GM19372 (cell line): ENCODE data around the gene KCNAB2.

Experiments
- ATAC-seq: cut with Tn5 transposase; IDR thresholded peaks from one replicate; pipeline ENCODE4 v1.9.1; 2021; ENCODE audit warnings: mild to moderate bottlenecking, low read depth, moderate library complexity; ENCODE audit not compliant: unreplicated experiment

KCNAB2 gene

DNA sequence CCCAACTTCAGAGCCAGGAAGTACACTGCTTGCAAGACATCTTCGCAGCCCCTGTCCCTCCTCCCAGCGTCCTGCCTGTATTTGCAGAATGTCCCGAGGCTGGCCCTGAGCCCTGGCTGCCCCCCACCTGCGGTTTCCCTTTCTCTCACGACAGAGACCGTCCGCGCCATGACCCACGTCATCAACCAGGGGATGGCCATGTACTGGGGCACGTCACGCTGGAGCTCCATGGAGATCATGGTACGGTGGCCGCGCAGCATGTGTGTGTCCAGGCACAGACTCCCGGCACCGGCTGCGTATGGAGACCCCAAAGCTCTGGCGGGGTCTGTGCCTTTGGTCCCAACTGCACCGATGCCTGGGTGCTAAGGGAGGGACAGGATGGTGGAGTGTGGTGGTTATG, 48.6 kb downstream of the KCNAB2 start:
- ATAC-seq: no peak

- ATAC-seq: no peak
Measured at GRCh38 chr1:6094801-6095505, 49.3 kb downstream of the KCNAB2 start.

DNA sequence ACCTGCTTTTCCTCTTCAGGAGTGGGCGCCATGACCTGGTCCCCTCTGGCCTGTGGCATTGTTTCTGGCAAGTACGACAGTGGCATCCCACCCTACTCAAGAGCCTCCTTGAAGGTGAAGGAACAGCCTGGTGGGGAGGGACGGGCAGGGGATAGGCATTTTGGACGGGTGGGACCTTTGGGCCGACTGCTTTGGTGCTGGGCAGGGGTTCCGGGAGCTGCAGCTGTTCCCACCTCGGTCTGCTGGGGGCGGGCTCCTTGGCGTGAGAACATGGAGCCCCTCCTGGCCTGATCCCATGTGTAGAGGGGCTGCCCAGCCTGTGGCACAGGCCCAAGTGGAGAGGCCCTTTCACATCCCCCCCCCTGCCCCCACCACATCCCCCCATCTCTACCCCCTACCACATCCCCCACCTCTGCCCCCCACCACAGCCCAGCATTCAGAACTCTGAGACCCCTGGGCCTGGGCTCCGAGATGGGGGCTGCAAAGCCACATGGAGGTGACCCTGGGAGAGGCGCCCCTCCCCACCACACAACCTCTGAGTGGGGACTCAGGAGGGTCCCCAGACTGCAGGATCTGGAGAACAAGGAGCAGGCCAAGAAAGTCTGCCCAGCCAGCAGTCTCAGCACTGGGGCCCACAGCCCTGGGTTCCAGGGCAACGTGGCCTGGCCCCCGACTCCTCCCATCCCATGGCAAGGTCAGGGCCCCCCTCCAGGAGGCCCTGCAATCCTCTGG, 50.0 kb downstream of the KCNAB2 start:
- ATAC-seq: no peak

DNA sequence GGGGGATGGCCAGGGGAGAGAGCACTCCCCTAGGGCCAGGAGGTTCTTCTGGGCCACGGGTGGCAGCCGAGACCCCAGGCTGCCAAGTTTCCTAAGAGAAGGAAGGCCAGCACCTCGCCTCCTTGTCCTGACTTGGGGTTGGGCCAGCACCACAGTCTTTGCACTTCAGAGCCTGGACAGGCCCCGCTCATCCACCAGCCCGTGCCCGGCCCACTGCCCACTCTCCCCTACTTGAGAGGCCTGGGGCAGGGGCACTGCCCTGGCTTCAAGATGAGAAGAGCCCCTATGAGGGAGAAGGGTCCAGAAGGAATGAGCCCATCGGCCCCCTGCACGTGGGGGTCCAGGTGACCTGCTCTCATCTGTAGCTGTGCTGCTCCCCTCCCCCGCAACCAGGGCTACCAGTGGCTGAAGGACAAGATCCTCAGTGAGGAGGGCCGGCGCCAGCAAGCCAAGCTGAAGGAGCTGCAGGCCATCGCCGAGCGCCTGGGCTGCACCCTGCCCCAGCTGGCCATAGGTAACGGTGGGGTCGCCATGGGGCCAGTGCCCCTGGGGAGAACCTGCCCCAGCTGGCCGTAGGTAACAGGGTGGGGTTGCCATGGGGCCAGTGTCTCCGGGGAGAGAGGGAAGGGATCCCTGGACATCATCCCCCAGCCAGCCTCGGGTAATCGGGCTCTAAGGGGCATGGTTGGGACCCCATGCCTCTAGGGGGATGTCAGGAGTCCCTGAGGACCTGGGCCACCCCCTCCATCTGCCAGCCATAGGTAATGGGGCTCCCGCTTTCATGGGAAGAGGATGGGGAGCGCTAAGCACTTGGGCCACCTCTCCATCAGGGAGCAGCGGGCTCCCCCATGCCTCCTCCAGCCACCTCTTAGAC, 50.8 kb downstream of the KCNAB2 start:
- ATAC-seq: no peak

- no peak for ATAC-seq
Measured at GRCh38 chr1:6097117-6097595, 51.5 kb downstream of the KCNAB2 start.

- no peak for ATAC-seq
Measured at GRCh38 chr1:6097824-6098223, 52.1 kb downstream of the KCNAB2 start.

- ATAC-seq: no peak
Measured at GRCh38 chr1:6098303-6099215, 52.9 kb downstream of the KCNAB2 start.

- no peak for ATAC-seq
Measured at GRCh38 chr1:6099297-6099696, 53.6 kb downstream of the KCNAB2 start.

GRCh38 chr1:6099787-6100765, 54.4 kb downstream of the KCNAB2 start:
- ATAC-seq: no peak

GRCh38 chr1:6100861-6101783, 55.4 kb downstream of the KCNAB2 start:
- ATAC-seq: no peak

DNA sequence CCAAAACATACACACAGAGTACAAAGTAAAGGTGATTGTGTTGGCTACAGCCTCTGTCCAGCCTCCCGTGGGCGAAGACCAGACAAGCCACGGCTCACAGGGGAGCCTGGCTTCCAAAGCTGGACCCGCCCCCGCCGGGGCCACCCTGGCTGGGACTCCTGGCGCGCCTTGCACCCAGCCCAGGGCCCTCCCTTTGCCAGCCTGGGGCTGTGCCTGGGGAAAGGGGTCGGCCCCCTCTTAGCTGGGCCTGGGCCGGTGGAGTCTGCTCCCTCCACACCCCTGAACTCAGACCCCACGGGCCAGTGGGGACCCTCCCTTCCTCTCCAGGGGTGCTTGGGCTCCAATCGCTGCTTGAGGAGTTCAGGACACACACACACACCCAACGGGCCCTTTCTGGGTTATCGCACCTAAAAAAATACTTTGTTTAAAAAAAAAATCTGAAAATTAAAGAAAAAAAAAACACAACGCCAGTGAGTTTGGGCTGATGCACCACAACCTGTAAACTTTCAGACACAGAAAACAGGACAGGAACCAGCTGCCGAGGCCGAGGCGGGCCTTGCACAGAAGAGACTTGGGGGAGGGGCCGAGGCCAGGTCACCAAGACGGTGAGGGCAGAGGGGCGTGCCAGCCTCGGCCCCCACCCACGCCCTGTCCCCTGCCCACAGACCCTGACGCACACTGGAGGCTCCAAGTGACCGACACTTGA, 56.3 kb downstream of the KCNAB2 start:
- ATAC-seq: no peak

- ATAC-seq: no peak
Measured at GRCh38 chr1:6102532-6102845, 56.8 kb downstream of the KCNAB2 start.

DNA sequence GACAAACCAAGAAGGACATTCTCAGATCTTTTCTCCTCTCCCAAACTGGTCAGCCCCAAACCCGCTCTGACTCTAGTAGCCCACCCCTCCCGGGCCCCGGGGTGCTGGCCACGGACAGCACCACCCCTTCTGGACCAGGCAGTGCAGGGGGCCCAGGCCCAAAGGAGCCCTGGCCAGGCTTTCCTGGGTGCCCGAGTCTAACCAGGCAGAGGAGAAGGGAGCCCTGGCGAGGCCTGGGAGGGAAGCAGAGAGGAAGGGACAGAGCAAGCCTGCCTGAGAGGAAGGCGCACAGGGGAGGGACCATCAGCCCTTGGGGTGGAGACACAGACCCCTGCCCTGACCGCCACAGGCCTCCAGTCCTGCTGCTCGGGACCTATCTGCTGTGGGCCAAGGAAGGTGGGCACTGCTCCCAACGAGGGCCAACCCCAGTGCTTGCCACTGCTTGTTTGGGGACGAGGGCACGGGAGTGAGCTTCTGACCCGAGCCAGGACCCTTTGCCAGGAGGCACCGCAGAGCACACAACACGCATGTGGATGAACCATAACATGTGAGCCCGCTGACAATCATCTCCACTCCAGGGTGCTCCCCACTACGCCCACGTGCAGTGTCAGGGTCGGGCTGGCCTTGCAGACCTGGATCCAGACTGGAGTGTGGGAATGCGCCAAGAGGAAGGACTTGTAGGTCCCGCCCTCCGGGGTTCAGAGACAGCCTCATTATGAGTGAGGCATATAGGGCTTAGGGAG, 57.6 kb downstream of the KCNAB2 start:
- no peak for ATAC-seq

- ATAC-seq: no peak
Measured at GRCh38 chr1:6103854-6104530, 58.3 kb downstream of the KCNAB2 start.

DNA sequence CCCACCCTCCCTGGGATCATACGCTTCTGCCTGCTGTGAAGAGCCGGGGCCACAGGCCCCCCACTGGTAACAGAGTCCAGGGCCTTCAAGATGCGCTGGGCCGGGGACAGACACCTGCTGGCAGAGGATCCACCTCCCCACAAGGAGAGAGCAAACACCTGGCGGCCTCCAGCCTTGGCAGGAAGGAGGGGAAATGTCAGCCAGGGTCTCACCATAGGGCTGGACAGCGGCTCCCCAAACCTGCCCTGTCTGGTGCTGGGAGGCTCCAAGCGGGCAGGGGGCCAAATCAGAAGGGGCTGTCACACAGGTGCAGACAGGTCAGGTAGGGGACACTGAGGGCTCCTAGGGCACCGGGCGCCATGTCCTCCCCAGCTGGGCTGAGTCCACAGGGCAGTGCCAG, 58.9 kb downstream of the KCNAB2 start:
- ATAC-seq: no peak

DNA sequence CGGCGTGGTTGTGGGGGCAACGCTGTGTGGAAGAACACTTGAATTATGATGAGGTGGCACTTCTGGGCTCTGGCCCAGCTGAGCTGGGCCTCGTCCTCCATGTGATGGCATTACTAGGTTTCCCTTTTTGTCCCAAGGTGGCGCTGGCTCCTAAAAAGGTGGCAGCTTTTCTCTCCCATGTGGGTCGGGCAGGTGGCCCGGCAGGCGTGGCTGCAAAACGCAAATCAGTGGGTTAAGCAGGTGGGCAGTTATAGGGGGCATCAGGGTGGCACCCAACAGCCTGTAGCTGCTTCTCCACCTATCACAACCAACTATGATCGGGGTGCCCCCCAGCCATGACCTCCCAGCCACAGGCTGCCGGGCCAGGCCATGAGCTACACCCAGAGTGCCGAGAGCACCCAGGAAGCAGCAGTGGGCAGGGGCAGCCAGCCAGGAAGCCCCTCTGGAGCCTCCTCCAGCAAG, 59.6 kb downstream of the KCNAB2 start:
- no peak for ATAC-seq
